ENCODE measurements around the gene OVOL1. TPM values are rescaled to one million over a fixed set of nuclear protein-coding genes. Genes with fewer than 3 reads are reported as not detected.

OVOL1 gene
- total RNA-seq, 1 experiment from 2014 or later = not detected

- no peak overlapping the region for H3K27ac ChIP-seq (ENCODE audit: low read depth, low read length, poor library complexity, severe bottlenecking)
- peaks cover 8% of the 10 kb centered on the region for H3K4me1 ChIP-seq (ENCODE audit: insufficient read depth, low read length, poor library complexity, severe bottlenecking)
- no peaks in the 10 kb centered on the region for H3K36me3 ChIP-seq (ENCODE audit: insufficient read depth, low read length, poor library complexity, severe bottlenecking)
- no TSS peak for BruUV-seq (replicated peaks)
- intact Hi-C loops (cut with micrococcal nuclease; ENCODE audit: unreplicated experiment) = no loop called here
- H3K4me3 ChIP-seq (ENCODE audit: low read depth, low read length, poor library complexity, severe bottlenecking) = no peak overlapping the region
- DNase-seq (ENCODE audit: low spot score) = no peak
- ChIA-PET CTCF (no interaction called here), POLR2A (ENCODE audit: low non-redundant PET) (no interaction called here)
- H3K27me3 ChIP-seq (replicated peaks; ENCODE audit: insufficient read depth, low read depth, low read length, poor library complexity) = peaks cover 38% of the 10 kb centered on the region
- TF ChIP-seq EZH2 (IDR thresholded peaks at IDR 0.05; ENCODE audit: borderline replicate concordance, low read depth, low read length, poor library complexity, severe bottlenecking) = no peak
- TF ChIP-seq CTCF (conservative IDR thresholded peaks at IDR 0.05; ENCODE audit: low read depth, low read length) = no peak
- H3K9me3 ChIP-seq (ENCODE audit: low read depth, low read length, poor library complexity, severe bottlenecking) = no peaks in the 10 kb centered on the region
Measured at GRCh38 chr11:65791719-65792213, 4.9 kb downstream of the OVOL1 start.

- no peaks in the 10 kb centered on the region for H3K36me3 ChIP-seq (ENCODE audit: insufficient read depth, low read length, poor library complexity, severe bottlenecking)
- H3K9me3 ChIP-seq (ENCODE audit: low read depth, low read length, poor library complexity, severe bottlenecking) = no peaks in the 10 kb centered on the region
- CTCF ChIA-PET = no interaction called here
- peaks cover 31% of the 10 kb centered on the region for H3K27me3 ChIP-seq (replicated peaks; ENCODE audit: insufficient read depth, low read depth, low read length, poor library complexity)
- peaks cover 8% of the 10 kb centered on the region for H3K4me1 ChIP-seq (ENCODE audit: insufficient read depth, low read length, poor library complexity, severe bottlenecking)
- no peak for DNase-seq (ENCODE audit: low spot score)
- BruUV-seq (replicated peaks) = no TSS peak
- intact Hi-C loops (cut with micrococcal nuclease; ENCODE audit: unreplicated experiment) = no loop called here
- H3K4me3 ChIP-seq (ENCODE audit: low read depth, low read length, poor library complexity, severe bottlenecking) = no peak overlapping the region
- POLR2A ChIA-PET (ENCODE audit: low non-redundant PET) = no interaction called here
- no peak for TF ChIP-seq CTCF (conservative IDR thresholded peaks at IDR 0.05; ENCODE audit: low read depth, low read length)
- no peak for TF ChIP-seq EZH2 (IDR thresholded peaks at IDR 0.05; ENCODE audit: borderline replicate concordance, low read depth, low read length, poor library complexity, severe bottlenecking)
- H3K27ac ChIP-seq (ENCODE audit: low read depth, low read length, poor library complexity, severe bottlenecking) = no peak overlapping the region
Measured at GRCh38 chr11:65792456-65792855, 5.6 kb downstream of the OVOL1 start.

- H3K27me3 ChIP-seq (replicated peaks; ENCODE audit: insufficient read depth, low read depth, low read length, poor library complexity) = peaks cover 24% of the 10 kb centered on the region
- CTCF ChIA-PET = no interaction called here
- DNase-seq (ENCODE audit: low spot score) = no peak
- no TSS peak for BruUV-seq (replicated peaks)
- peaks cover 1% of the 10 kb centered on the region for H3K4me1 ChIP-seq (ENCODE audit: insufficient read depth, low read length, poor library complexity, severe bottlenecking)
- POLR2A ChIA-PET (ENCODE audit: low non-redundant PET) = no interaction called here
- no peak for TF ChIP-seq CTCF (conservative IDR thresholded peaks at IDR 0.05; ENCODE audit: low read depth, low read length)
- TF ChIP-seq EZH2 (IDR thresholded peaks at IDR 0.05; ENCODE audit: borderline replicate concordance, low read depth, low read length, poor library complexity, severe bottlenecking) = no peak
- no peak overlapping the region for H3K27ac ChIP-seq (ENCODE audit: low read depth, low read length, poor library complexity, severe bottlenecking)
- H3K9me3 ChIP-seq (ENCODE audit: low read depth, low read length, poor library complexity, severe bottlenecking) = no peaks in the 10 kb centered on the region
- no peak overlapping the region for H3K4me3 ChIP-seq (ENCODE audit: low read depth, low read length, poor library complexity, severe bottlenecking)
- intact Hi-C loops (cut with micrococcal nuclease; ENCODE audit: unreplicated experiment) = no loop called here
- H3K36me3 ChIP-seq (ENCODE audit: insufficient read depth, low read length, poor library complexity, severe bottlenecking) = no peaks in the 10 kb centered on the region
Measured at GRCh38 chr11:65793144-65793581, 6.3 kb downstream of the OVOL1 start.
